SW480 (cell line): ENCODE data around the gene SUPT20HL1.

Source experiments
- DNase-seq: peaks from one replicate; pipeline ENCODE4 v3.0.0-alpha.2; 2016; ENCODE audit warnings: low spot score

The SUPT20HL1 gene

DNA sequence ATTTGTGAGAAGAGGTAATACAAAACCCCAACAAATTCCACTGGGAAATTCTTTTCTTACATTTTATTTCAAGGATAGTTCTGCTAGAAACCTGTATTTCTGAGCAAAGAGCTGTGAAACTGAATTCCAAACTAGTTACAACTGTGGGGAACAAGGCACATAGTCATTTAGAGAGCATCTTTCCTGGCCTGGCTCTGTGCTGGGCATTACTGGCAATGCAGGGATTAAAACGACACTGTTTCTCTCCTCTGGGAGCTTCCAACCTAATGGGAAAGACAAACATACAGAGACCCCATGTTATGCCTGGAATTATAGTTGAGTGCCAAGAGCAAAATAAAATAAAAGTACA lies 36.5 kb downstream of the SUPT20HL1 start:
- DNase-seq: no peak

DNA sequence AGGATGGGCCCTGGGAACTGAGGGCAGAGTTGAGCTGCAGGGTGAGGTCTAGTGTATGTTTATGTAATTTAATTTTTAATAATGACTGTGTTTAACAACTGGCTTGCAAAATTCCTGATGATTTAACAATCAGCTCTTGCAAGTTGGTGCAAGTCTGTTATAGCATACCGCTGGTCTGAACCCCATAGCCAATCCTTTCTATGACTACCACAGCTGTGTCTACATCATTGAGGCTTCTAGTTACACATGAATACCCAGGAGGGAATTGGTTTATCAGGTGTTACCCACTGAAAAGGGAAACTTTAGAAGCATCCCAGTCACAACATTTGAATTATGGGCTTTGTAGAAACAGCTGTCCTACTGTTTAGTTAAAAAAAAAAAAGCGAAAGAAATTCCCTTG lies 38.3 kb downstream of the SUPT20HL1 start:
- DNase-seq: no peak

DNA sequence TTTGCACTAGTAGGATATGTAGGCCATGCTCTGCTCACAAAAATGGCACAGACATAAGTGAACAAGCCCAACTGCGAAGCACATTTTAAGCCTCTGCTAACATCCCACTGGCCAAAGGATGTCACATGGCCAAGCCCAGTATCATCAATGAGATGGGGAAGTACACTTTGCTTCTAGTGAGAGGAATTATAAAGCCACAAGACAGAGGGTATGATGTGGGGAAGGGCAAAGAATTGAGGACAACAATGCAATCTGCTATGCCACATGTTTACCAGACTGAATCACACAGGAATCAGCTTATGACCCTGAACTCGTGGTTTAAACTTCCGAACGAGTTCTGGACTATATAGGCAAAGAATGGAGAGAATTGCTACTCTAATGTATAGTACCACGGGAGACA lies 39.1 kb downstream of the SUPT20HL1 start:
- DNase-seq: peak; percentile 22

DNA sequence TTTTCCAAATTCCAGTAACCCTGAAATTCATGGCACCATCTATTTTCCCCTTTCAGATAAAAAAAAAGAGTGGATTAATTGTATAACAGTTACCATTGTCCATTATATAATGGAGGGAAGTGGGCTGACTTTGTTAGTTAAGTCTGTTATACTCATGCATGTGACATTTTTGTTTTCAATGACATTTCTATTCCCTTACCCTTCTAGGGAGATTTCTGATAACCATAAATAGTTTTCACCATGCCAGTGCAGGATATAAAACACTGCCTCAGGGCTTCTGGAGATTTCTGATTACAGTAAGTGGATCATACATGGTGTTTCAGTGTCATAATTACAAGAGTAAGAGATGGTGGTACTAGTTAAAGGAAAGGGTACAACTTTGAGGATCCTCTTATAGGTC lies 45.5 kb downstream of the SUPT20HL1 start:
- no peak for DNase-seq
